ENCODE results near the gene HMGN3. TPM values are rescaled to one million over a fixed set of nuclear protein-coding genes. Genes with fewer than 3 reads are reported as not detected.

HMGN3 gene
- total and polyA plus RNA-seq, 10 donors: 38.3 to 115 (median 57.9) TPM

GRCh38 chr6:79250559-79250958, 16.1 kb upstream of the HMGN3 start:
- H3K4me1 ChIP-seq: no peaks in the 10 kb centered on the region
- TF ChIP-seq POLR2AphosphoS5 (IDR thresholded peaks at IDR 0.05): no peak
- TF ChIP-seq POLR2A (IDR thresholded peaks at IDR 0.05): no peak
- no peak for TF ChIP-seq CTCF (IDR thresholded peaks at IDR 0.05 in 8 of 11, conservative IDR thresholded peaks at IDR 0.05 in 3 of 11)
- intact Hi-C loops (cut with DNase I; ENCODE audit: low total_unique reads): no loop called here
- H3K27ac ChIP-seq: no peak overlapping the region
- H3K4me3 ChIP-seq: no peak overlapping the region
- peaks cover 0 to 7% (median 0%) of the 10 kb centered on the region in 8 donors for H3K9me3 ChIP-seq
- H3K27me3 ChIP-seq (replicated peaks in 1 of 7): no peaks in the 10 kb centered on the region
- DNase-seq: no peak
- no peaks in the 10 kb centered on the region for H3K36me3 ChIP-seq
- 78 to 90% (median 84%) methylated on average over 2 of the region's 2 CpGs for WGBS, 5 donors

- TF ChIP-seq POLR2A (IDR thresholded peaks at IDR 0.05) (no peak), CTCF (IDR thresholded peaks at IDR 0.05 in 8 of 11, conservative IDR thresholded peaks at IDR 0.05 in 3 of 11) (no peak), POLR2AphosphoS5 (IDR thresholded peaks at IDR 0.05) (no peak)
- intact Hi-C loops (cut with DNase I; ENCODE audit: low total_unique reads): no loop called here
- H3K9me3 ChIP-seq: peaks cover 0 to 5% (median 0%) of the 10 kb centered on the region in 8 donors
- 49 to 69% (median 58%) methylated on average over 2 of the region's 2 CpGs for WGBS, 5 donors
- no peak overlapping the region for H3K27ac ChIP-seq
- H3K36me3 ChIP-seq: no peaks in the 10 kb centered on the region
- DNase-seq: no peak
- H3K27me3 ChIP-seq (replicated peaks in 1 of 7): no peaks in the 10 kb centered on the region
- H3K4me3 ChIP-seq: no peak overlapping the region
- no peaks in the 10 kb centered on the region for H3K4me1 ChIP-seq
These were observed 15.6 kb upstream of the HMGN3 start for GRCh38 chr6:79250107-79250514.

GRCh38 chr6:79249136-79249535, 14.7 kb upstream of the HMGN3 start:
- no peak overlapping the region for H3K27ac ChIP-seq
- intact Hi-C loops (cut with DNase I; ENCODE audit: low total_unique reads): no loop called here
- no peaks in the 10 kb centered on the region for H3K36me3 ChIP-seq
- H3K9me3 ChIP-seq: no peaks in the 10 kb centered on the region
- DNase-seq: no peak
- WGBS, 5 donors: 72 to 92% (median 86%) methylated on average over 2 of the region's 2 CpGs
- H3K4me1 ChIP-seq: no peaks in the 10 kb centered on the region
- H3K4me3 ChIP-seq: no peak overlapping the region
- TF ChIP-seq CTCF (IDR thresholded peaks at IDR 0.05 in 8 of 11, conservative IDR thresholded peaks at IDR 0.05 in 3 of 11): no peak
- TF ChIP-seq POLR2AphosphoS5 (IDR thresholded peaks at IDR 0.05): no peak
- no peak for TF ChIP-seq POLR2A (IDR thresholded peaks at IDR 0.05)
- no peaks in the 10 kb centered on the region for H3K27me3 ChIP-seq (replicated peaks in 1 of 7)

- Histone ChIP-seq H3K36me3 (no peaks in the 10 kb centered on the region), H3K9me3 (no peaks in the 10 kb centered on the region), H3K4me3 (no peak overlapping the region), H3K4me1 (no peaks in the 10 kb centered on the region), H3K27ac (no peak overlapping the region), H3K27me3 (replicated peaks in 1 of 7) (no peaks in the 10 kb centered on the region)
- no peak for DNase-seq
- TF ChIP-seq POLR2A (IDR thresholded peaks at IDR 0.05): no peak
- TF ChIP-seq CTCF (IDR thresholded peaks at IDR 0.05 in 8 of 11, conservative IDR thresholded peaks at IDR 0.05 in 3 of 11): no peak
- TF ChIP-seq POLR2AphosphoS5 (IDR thresholded peaks at IDR 0.05): no peak
- intact Hi-C loops (cut with DNase I; ENCODE audit: low total_unique reads): no loop called here
These were observed 12.4 kb upstream of the HMGN3 start for GRCh38 chr6:79246891-79247290.

Data from spleen (tissue), 11 donors.